ENCODE measurements around the gene RHOT2.

RHOT2 gene

DNA sequence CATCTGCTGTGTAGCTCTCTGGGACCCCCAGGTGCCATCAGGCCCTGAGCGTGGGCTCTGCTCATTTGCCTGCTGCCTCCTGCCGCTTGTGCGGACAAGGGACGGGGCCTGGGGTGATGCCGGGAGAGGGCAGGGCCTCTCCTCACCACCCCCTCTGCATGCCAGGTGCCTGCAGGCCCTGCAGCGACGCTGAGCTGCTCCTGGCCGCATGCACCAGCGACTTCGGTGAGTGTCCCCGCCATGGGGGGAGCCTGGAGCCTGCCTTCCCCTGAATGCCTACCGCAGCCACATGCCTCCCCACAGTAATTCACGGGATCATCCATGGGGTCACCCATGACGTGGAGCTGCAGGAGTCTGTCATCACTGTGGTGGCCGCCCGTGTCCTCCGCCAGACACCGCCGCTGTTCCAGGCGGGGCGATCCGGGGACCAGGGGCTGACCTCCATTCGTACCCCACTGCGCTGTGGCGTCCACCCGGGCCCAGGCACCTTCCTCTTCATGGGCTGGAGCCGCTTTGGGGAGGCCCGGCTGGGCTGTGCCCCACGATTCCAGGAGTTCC is 48.9 kb downstream of the RHOT2 start:
- no peak for DNase-seq

DNA sequence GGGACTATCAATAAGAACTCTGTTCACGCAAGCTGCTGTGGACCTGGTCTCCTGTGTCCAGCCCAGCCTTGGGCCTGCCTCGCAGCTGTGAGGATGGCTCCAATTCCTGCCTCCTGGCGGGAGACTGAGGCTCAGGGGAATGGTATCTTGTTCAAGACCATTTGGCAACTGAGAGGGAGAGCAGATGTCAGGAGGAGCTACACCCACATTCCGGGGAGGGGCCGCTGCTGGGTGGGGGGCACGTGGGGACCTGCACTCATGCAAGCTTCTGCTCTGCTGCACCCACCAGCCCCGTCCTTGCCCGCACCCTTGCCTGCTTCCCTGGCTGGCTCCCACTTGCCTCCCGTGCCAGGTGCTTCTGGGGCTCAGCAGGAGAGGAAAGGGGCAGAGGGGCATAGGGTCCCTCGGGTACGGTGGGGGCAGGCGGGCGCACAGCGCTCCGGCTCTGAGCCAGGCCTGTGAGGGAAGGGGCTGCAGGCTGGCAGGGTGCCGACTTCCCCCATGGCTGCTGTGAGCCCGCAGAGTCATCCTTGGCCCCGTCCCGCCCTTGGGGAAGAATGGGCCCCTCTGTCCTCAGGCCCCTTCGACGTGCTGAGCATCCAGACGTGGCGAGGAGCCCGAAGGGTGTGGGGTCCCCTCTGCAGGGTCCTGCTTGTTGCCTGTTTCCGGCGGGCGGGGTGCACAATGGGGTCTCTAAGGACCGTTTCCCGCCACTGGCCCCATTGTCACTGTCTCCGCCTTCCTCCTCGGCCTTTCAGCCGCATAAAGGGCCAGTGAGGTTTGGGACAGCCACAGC is 49.7 kb downstream of the RHOT2 start:
- DNase-seq, result no peak

DNA sequence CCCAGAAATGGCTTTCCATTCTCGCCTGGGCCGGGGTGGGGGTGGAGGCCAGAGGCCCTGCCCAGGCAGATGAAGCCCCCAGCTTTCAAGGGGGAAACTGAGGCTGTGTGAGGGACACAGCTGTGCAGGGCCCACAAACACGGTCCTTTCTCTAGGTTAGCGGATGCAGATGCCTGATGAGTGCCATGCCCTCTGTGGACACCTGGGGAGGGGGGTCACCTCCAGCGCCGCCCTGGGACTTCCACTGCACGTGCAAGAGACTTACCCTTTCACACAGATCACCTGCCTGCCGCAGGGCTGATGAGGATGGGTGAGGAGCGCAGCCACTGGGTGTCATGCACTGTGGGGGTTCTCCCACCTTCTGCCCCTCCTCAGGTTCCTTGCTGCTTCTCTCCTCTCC is 50.5 kb downstream of the RHOT2 start:
- no peak for DNase-seq

DNA sequence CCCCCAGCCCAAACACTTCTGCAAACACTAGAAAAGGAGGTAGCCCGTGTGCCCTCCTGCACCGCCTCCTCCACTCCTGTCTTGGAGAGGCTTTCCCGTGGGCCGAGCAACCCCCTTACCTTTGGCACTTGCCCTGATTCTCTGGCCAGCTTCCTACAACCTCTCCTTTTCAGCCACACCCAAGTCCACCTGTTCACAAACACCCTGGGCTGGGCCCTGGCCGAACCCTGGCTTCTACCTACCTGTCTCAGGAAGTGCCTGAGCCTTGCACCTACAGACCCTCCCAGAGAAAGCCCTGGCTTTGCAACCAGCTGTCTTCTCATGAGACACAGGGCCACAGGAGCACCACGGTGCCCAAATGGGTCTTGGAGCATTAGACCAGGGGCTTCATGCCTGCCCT is 51.0 kb downstream of the RHOT2 start:
- DNase-seq, result no peak

DNA sequence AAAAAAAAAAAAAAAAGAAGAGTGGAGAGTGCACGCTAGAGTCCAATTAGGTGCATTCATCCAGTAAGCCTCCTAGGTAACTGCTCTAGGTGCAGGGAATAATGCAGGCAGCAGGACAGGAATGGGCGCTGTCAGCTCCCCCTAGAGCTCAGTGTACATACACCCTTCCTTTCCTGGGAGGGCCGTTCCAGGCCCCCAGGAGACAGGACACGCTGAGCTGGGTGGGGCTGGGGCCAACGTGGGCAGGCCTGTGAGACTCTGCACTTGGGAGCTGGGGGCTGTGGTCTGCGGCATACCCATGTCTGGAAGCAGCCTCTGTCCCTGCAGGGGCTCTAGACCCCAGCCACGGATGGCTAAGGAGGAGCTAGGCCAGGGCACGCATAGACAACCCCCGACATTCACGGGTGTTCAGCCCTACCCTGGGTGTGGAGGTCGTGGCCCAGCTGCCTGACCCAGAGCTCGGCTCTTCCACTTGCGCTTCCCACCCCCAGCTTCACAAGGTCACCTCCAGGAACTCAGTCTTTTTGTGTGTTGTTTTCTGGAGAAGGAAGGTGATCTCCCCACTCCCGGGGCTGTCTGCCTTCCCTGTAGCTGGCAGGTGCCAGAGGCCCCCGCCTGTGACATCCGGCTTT is 52.0 kb downstream of the RHOT2 start:
- no peak for DNase-seq

DNA sequence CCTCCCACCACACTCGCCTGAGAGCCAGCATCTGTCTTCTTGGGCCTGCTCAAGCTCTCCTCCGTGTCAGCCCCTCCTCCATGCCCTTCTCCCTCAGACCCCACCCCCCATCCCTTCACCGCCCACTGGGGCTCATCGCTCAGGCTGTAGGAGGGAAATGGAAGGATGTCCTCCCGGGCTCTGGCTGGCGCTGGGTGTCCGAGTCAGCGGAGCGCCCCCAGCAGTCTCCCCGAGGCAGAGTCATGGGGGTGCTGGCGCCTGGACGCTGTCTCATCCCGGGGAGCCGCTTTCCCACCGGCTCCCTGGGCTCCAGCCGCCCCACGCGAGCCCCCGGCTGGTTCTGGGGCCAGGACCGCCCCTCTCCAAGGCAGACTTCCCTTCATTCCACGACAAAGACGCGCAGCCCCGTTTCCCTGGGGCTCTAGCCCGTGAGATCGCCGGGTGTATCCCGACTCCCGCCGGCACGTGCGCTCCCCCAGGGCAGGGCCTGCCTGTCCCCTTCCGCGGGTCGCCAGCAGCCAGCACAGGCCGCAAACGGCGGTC is 52.6 kb downstream of the RHOT2 start:
- peak; percentile 73 for DNase-seq

DNA sequence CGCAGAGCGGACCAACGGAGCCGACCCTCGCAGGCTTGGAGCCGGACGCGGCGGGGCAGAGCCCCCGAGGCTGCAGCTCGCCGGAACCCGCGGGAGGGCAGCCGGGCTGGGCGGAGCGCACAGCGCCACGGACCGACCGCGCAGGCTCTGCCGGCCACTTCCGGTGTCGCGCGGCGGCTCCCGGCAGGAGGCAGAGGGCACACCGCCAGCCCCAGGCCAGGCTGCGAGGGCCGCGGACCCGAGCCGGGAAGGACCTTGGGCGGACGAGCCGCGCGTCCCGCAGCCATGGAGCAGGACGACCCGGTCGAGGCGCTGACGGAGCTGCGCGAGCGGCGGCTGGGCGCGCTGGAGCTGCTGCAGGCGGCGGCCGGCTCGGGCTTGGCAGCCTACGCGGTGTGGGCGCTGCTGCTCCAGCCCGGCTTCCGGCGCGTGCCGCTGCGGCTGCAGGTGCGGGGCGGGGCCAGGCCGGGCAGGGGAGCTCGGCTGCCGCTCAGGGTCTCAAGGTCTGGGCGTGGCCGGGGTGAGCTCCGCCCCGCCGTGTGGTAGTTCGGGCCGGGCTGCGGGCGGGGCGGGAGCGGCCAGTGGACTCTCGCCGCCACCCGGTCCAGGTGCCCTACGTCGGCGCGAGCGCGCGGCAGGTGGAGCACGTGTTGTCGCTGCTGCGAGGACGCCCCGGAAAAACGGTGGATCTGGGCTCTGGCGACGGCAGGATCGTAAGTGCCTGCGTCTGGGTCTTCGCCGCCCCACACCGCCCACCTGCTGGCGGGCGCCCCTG is 53.2 kb downstream of the RHOT2 start, which contains the start of gene ANTKMT:
Gene ANTKMT (plus strand): TSS at position 157 of the 775 bp plus-strand sequence. CDS start 129 bp downstream, at position 286.
- DNase-seq, result peak; percentile 63

DNA sequence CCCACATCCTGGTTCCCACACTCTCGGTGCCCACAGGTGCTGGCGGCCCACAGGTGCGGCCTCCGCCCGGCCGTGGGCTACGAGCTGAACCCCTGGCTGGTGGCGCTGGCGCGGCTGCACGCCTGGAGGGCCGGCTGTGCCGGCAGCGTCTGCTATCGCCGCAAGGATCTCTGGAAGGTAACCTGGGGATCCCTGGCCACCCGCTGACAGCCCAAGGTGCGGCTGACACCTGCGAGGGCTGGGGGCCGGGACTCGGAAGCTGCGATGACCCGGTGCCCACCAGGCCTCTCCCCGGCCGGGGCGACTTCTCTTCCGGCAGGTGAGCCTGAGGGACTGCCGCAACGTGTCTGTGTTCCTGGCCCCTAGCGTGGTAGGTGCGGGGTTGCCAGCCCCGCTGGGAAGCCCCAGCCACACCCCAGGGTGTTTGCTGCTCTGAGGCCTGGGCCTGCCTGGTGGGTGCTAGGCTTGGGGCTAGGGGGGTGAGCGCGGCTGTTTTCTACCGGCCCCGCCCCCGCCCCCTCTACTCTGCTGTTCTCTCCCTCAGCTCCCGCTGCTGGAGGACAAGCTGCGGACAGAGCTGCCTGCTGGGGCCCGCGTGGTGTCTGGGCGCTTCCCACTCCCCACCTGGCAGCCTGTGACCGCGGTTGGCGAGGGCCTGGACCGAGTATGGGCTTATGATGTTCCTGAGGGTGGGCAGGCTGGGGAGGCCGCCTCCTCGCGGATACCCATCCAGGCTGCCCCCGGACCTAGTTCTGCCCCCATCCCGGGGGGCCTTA is 54.0 kb downstream of the RHOT2 start:
- no peak for DNase-seq

DNA sequence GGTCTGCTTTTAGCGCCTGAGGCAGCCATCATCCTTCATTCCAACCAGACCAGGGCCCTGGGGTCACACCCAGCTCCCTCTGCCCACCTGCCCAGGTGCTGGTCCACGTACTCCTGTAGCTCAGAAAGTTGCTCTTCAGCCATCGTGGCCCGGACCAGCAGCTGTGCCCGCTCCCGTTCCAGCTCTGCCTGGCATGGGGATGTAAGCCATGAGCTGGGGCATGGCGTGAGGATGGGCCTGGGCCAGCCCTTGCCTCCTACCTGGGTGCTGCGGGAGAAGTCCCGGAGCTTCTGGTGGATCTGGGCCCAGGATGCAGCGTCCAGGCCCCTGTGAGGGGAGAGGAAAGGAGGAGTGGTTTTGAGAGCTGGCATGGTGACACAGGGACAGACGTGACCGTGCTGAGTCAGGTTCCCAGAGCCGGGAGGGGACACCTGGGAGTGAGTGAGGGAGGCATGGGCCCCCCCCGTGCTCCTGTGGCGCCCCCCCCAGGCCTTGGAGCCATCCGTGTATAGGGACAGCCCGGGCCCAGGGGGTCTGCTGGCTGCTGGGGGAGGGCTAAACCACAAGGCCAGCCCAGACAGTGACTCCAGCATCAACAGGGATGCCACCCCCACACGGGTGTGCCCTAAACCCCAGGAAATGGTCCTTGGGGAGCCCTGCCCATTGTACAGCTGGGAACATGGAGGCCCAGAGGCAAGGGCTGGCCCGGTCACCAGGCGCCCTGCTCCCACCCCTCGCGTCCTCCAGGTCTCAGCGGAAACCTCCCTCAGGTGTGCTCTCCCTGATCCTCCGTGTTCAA is 55.1 kb downstream of the RHOT2 start:
- no peak for DNase-seq

DNA sequence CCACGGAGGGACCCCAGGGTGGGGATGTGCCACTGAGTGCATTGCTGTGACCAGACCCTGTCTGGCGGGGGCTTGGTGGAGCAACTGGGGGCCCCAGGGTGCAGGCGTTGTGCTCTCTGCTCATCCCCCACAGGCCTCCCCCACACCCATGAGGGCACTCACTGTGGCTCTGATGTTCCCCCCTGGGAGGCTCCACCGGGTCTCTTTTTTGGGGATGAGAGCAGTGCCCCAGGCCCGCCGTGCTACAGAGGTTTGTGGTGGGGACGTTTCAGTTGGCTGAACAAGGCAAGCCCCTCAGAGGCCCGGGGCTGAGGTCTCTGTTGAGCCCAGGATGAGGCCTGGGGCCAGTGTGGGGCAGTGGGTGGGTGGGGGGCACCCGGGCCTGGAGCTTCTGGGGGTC is 55.8 kb downstream of the RHOT2 start:
- DNase-seq, result no peak
